IMR-90 (cell line): ENCODE measurements around the gene ACVRL1. TPM values are rescaled to one million over a fixed set of nuclear protein-coding genes. Genes with fewer than 3 reads are reported as not detected.

Experiments used
- ATAC-seq: fragments of 200-7000 bp; cut with Tn5 transposase; 2 replicates; pipeline ENCODE4 v1.9.1; 2020; ENCODE audit warnings: low read depth, mild to moderate bottlenecking, moderate library complexity
- BruUV-seq: library from RNA; stranded (reverse); fragments of 400-500 nt; replicated peaks from 2 replicates; lab custom pipeline; 2021; lab: Mats Ljungman, UMichigan
- CTCF ChIA-PET: fragments of 300-600 bp; formaldehyde crosslinking; extraction: SDS; loops from one replicate; lab custom pipeline; 2021; ENCODE audit warnings: antibody characterized with exemption; lab: Yijun Ruan, JAX
- POLR2A ChIA-PET: fragments of 300-600 bp; sonication (Branson Sonifier 250); formaldehyde crosslinking; loops from one replicate; lab custom pipeline; 2022; ENCODE audit warnings: antibody characterized with exemption; ENCODE audit not compliant: unreplicated experiment; lab: Charles Lee
- DNase-seq: peaks from one replicate; pipeline ENCODE4 v3.0.0; 2013
- H2AFZ ChIP-seq: replicated peaks from 2 replicates; pipeline ENCODE3; 2013; ENCODE audit warnings: low read length, mild to moderate bottlenecking; ENCODE audit not compliant: poor library complexity
- H2AK5ac ChIP-seq: 2 replicates; pipeline ENCODE4 v1.6.1; 2013; ENCODE audit warnings: low read depth, low read length, inconsistent platforms
- H2AK9ac ChIP-seq: replicated peaks from 2 replicates; pipeline ENCODE3; 2013; ENCODE audit warnings: mild to moderate bottlenecking, low read depth, low read length, moderate library complexity; ENCODE audit not compliant: poor library complexity
- H2BK120ac ChIP-seq: 2 replicates; pipeline ENCODE4 v1.6.1; 2013; ENCODE audit warnings: low read depth, low read length, inconsistent platforms
- H2BK15ac ChIP-seq: 3 replicates; pipeline ENCODE4 v1.6.1; 2013; ENCODE audit warnings: low read depth, low read length, inconsistent platforms
- H2BK20ac ChIP-seq: 2 replicates; pipeline ENCODE4 v1.6.1; 2013; ENCODE audit warnings: low read depth, mild to moderate bottlenecking, inconsistent platforms, low read length, moderate library complexity
- H2BK5ac ChIP-seq: 2 replicates; pipeline ENCODE4 v1.6.1; 2013; ENCODE audit warnings: mild to moderate bottlenecking, low read depth, low read length, inconsistent platforms; ENCODE audit not compliant: poor library complexity, severe bottlenecking
- H3K14ac ChIP-seq: replicated peaks from 2 replicates; pipeline ENCODE4 v1.6.1; 2013; ENCODE audit warnings: low read depth, low read length, inconsistent platforms
- H3K18ac ChIP-seq: 2 replicates; pipeline ENCODE4 v1.6.1; 2013; ENCODE audit warnings: low read depth, low read length, control low read depth
- H3K23ac ChIP-seq: 2 replicates; pipeline ENCODE4 v1.6.1; 2013; ENCODE audit warnings: low read depth, low read length, inconsistent platforms
- H3K27ac ChIP-seq: 2 replicates; pipeline ENCODE4 v1.5.1; 2013; ENCODE audit warnings: mild to moderate bottlenecking, control low read depth, low read length; ENCODE audit not compliant: insufficient read depth
- H3K27me3 ChIP-seq: 2 replicates; pipeline ENCODE4 v1.6.1; 2013; ENCODE audit warnings: low read length; ENCODE audit not compliant: control insufficient read depth, insufficient read depth
- H3K36me3 ChIP-seq: 2 replicates; pipeline ENCODE4 v1.6.1; 2013; ENCODE audit warnings: low read length, mixed read lengths; ENCODE audit not compliant: control insufficient read depth, insufficient read depth
- H3K4ac ChIP-seq: 2 replicates; pipeline ENCODE4 v1.6.1; 2013; ENCODE audit warnings: low read depth, low read length, inconsistent platforms
- H3K4me1 ChIP-seq: 2 replicates; pipeline ENCODE4 v1.6.1; 2013; ENCODE audit warnings: low read length, mixed read lengths; ENCODE audit not compliant: control insufficient read depth, insufficient read depth
- H3K4me2 ChIP-seq: 2 replicates; pipeline ENCODE4 v1.6.1; 2013; ENCODE audit warnings: low read depth, mild to moderate bottlenecking, control low read depth, low read length, moderate library complexity
- H3K4me3 ChIP-seq: 2 replicates; pipeline ENCODE4 v1.5.1; 2013; ENCODE audit warnings: low read depth, mild to moderate bottlenecking, control low read depth, low read length, moderate library complexity; ENCODE audit not compliant: insufficient read depth
- H3K56ac ChIP-seq: 2 replicates; pipeline ENCODE4 v1.6.1; 2013; ENCODE audit warnings: low read length, inconsistent platforms; ENCODE audit not compliant: insufficient read depth; ENCODE audit errors: extremely low read depth
- H3K79me1 ChIP-seq, 2 experiments: 2 replicates each; pipeline ENCODE4 v1.6.1; 2013; ENCODE audit warnings: low read length in 2 of 2, inconsistent platforms in 1 of 2, low read depth in 1 of 2
- H3K9ac ChIP-seq: 2 replicates; pipeline ENCODE4 v1.6.1; 2013; ENCODE audit warnings: low read depth, low read length, control low read depth
- H3K9me1 ChIP-seq: 2 replicates; pipeline ENCODE4 v1.6.1; 2013; ENCODE audit warnings: low read length, inconsistent platforms; ENCODE audit not compliant: insufficient read depth
- H3K9me3 ChIP-seq: 2 replicates; pipeline ENCODE4 v1.6.1; 2013; ENCODE audit warnings: low read length; ENCODE audit not compliant: control insufficient read depth, insufficient read depth
- H4K20me1 ChIP-seq: 2 replicates; pipeline ENCODE4 v1.6.1; 2013; ENCODE audit warnings: low read length, inconsistent platforms; ENCODE audit not compliant: insufficient read depth
- H4K5ac ChIP-seq: 2 replicates; pipeline ENCODE4 v1.6.1; 2013; ENCODE audit warnings: mild to moderate bottlenecking, low read depth, low read length, control low read depth
- H4K8ac ChIP-seq, 2 experiments: 2 replicates each; pipeline ENCODE4 v1.6.1; 2013; ENCODE audit warnings: low read depth in 2 of 2, low read length in 2 of 2, control low read depth in 1 of 2, inconsistent platforms in 1 of 2
- H4K91ac ChIP-seq: 2 replicates; pipeline ENCODE4 v1.6.1; 2013; ENCODE audit warnings: low read depth, low read length, inconsistent platforms; ENCODE audit not compliant: insufficient read depth
- CHD1 ChIP-seq: IDR thresholded peaks from 2 replicates; pipeline ENCODE4 v1.6.1; 2012; ENCODE audit warnings: low read depth, low read length, improper control_type of control experiment
- FOS ChIP-seq: fragments of 150-350 bp; IDR thresholded peaks from 2 replicates; pipeline ENCODE4 v1.6.1; 2016; ENCODE audit warnings: low read depth, low read length
- MAZ ChIP-seq: IDR thresholded peaks from 2 replicates; pipeline ENCODE4 v1.6.1; 2012; ENCODE audit warnings: low read depth, mild to moderate bottlenecking, low read length, improper control_type of control experiment, moderate library complexity, borderline replicate concordance
- POLR2A ChIP-seq: IDR thresholded peaks from 2 replicates; pipeline ENCODE4 v1.6.1; 2012; ENCODE audit warnings: mild to moderate bottlenecking, low read depth, low read length
- RAD21 ChIP-seq: IDR thresholded peaks from 2 replicates; pipeline ENCODE4 v1.6.1; 2012; ENCODE audit warnings: low read length, improper control_type of control experiment
- SMC3 ChIP-seq: fragments of 150-350 bp; IDR thresholded peaks from 2 replicates; pipeline ENCODE4 v1.6.1; 2016; ENCODE audit warnings: low read depth, mild to moderate bottlenecking, antibody characterized with exemption, low read length, moderate library complexity
- WGBS, 2 experiments: methylation state at CpG; one replicate each; pipeline versions ENCODE4 v1.1.5 to v1.1.7; 2013; ENCODE audit warnings: missing lambda C conversion rate in 2 of 2; ENCODE audit not compliant: insufficient read length in 1 of 2; ENCODE audit errors: extremely low coverage in 2 of 2; 5-methylcytosine and 5-hydroxymethylcytosine counted together
- dilution Hi-C: fragments of 300-500 bp; cut with HindIII; formaldehyde crosslinking; loops from one replicate; pipeline ENCODE4 v1.14.3; 2018; ENCODE audit warnings: low sequenced_read_pairs; ENCODE audit not compliant: unreplicated experiment
- in situ Hi-C: fragments of 300-500 bp; cut with MboI; formaldehyde crosslinking; loops from 3 replicates; pipeline ENCODE4 v1.14.3; 2019; ENCODE audit warnings: low sequenced_read_pairs, inconsistent platforms, mixed read lengths
- intact Hi-C: fragments of 100-400 bp; cut with micrococcal nuclease; formaldehyde crosslinking; loops from 2 replicates; pipeline ENCODE4 v1.10.0; 2022
- polyA plus RNA-seq, 3 experiments: library from polyadenylated mRNA; depleted of rRNA; stranded (reverse); fragments of >200 nt; gene quantifications; 2 replicates each; pipeline ENCODE4 v1.2.3, GENCODE V29; 2012; ENCODE audit warnings: low replicate concordance in 1 of 3
- total RNA-seq: library from RNA; depleted of rRNA; stranded (reverse); fragments of >200 nt; gene quantifications from 2 replicates; pipeline ENCODE4 v1.2.3, GENCODE V29; 2012
- TF ChIP-seq, protein P1 (sequence below): fragments of 150-350 bp; IDR thresholded peaks from 2 replicates; pipeline ENCODE4 v1.6.1; 2017; ENCODE audit warnings: mild to moderate bottlenecking, antibody characterized with exemption, low read length, low read depth

Gene ACVRL1
- total and polyA plus RNA-seq, 2 of the 4 experiments (the other 2 are of a cell fraction) = 6.4 to 7.5 TPM

DNA sequence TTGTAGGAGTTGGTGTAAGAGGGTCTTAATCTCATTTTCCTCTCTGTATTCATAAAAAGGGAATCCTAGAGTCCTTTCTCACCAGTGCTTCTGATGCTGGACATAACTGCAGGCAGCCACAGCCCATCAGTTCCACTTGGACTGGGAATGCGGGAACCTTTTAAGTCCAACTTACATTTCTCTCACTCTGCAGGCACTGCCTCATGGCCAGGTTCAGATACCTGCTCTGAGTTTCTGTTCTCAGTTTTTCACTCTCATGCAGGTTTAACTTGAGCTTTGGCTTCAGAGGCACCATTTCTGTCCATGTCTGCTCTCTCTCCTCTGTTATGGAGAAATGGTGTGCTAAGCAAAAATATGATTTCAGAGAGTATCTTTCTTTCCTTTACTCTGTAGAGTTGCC, 48.4 kb downstream of the ACVRL1 start:
- no peak overlapping the region for H3K4ac ChIP-seq
- no peak overlapping the region for H3K27ac ChIP-seq
- no peaks in the 10 kb centered on the region for H3K9me3 ChIP-seq
- H2BK5ac ChIP-seq = no peak overlapping the region
- H3K4me2 ChIP-seq = no peak overlapping the region
- H3K79me1 ChIP-seq = peaks cover 53 to 81% of the 10 kb centered on the region in 2 experiments
- DNase-seq (no peak), ATAC-seq (no peak)
- peaks cover 12% of the 10 kb centered on the region for H3K4me1 ChIP-seq
- H2BK15ac ChIP-seq = no peak overlapping the region
- H3K14ac ChIP-seq = no peak overlapping the region
- intact Hi-C loops (no loop called here), dilution Hi-C loops (loop anchor here (25.0 kb wide), 1 partner anchor 93 kb away; no protein-coding TSS in a partner anchor), in situ Hi-C loops (no loop called here)
- H2BK120ac ChIP-seq = no peak overlapping the region
- peaks cover 46% of the 10 kb centered on the region for H4K20me1 ChIP-seq
- ChIA-PET CTCF (interaction anchor here (1.2 kb wide), 1 partner anchor 37 kb away, joined by 3 read pairs; no protein-coding TSS in a partner anchor), POLR2A (no interaction called here)
- no peaks in the 10 kb centered on the region for H3K27me3 ChIP-seq
- no peak overlapping the region for H3K4me3 ChIP-seq
- no TSS peak for BruUV-seq
- no peak overlapping the region for H2BK20ac ChIP-seq
- H4K8ac ChIP-seq = no peak overlapping the region
- no peak overlapping the region for H3K18ac ChIP-seq
- TF ChIP-seq POLR2A = no peak
- TF ChIP-seq CHD1 = no peak
- TF ChIP-seq FOS = no peak
- no peak for TF ChIP-seq SMC3
- TF ChIP-seq MAZ = no peak
- TF ChIP-seq, protein P1, sequence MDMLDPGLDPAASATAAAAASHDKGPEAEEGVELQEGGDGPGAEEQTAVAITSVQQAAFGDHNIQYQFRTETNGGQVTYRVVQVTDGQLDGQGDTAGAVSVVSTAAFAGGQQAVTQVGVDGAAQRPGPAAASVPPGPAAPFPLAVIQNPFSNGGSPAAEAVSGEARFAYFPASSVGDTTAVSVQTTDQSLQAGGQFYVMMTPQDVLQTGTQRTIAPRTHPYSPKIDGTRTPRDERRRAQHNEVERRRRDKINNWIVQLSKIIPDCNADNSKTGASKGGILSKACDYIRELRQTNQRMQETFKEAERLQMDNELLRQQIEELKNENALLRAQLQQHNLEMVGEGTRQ = no peak
- TF ChIP-seq RAD21 = no peak
- no peak overlapping the region for H2AK5ac ChIP-seq
- no peak overlapping the region for H3K9ac ChIP-seq
- H3K9me1 ChIP-seq = peaks cover 14% of the 10 kb centered on the region
- H3K23ac ChIP-seq = no peak overlapping the region
- WGBS, 2 experiments = 100% methylated on average over 1 of the region's 1 CpG; no CpG with 5 or more reads in 1 of the 2 experiments
- H4K91ac ChIP-seq = no peak overlapping the region
- H4K5ac ChIP-seq = no peak overlapping the region
- no peak overlapping the region for H2AFZ ChIP-seq
- H3K36me3 ChIP-seq = peaks cover 5% of the 10 kb centered on the region
- H2AK9ac ChIP-seq = no peak overlapping the region
- no peak overlapping the region for H3K56ac ChIP-seq
